Adrenal gland (tissue), 12 donors: ENCODE results near the gene SCGB1A1. TPM values are rescaled to one million over a fixed set of nuclear protein-coding genes. Genes with fewer than 3 reads are reported as not detected.
A peak's percentile ranks its signal among the peaks of the same experiment; 100 is the strongest.

Experiments used
- DNase-seq, 7 donors: peaks; one replicate each; pipeline ENCODE4 v3.0.0-alpha.2; 2019 to 2020
- H3K27ac ChIP-seq, 5 donors: fragments of 200-600 bp; sonication (generic) in 4 of 5; 1 replicate in 3 of 5; 2 replicates in 2 of 5; pipeline versions ENCODE4 v1.5.1 to v1.8.0; 2016 to 2020; ENCODE audit warnings: mild to moderate bottlenecking in 1 of 5
- H3K27me3 ChIP-seq: fragments of 200-600 bp; 2 replicates; pipeline ENCODE4 v1.8.0; 2021
- H3K36me3 ChIP-seq, 2 donors: fragments of 200-600 bp; replicated peaks in 1 of 2; 1 replicate in 1 of 2; 2 replicates in 1 of 2; pipeline versions ENCODE4 v1.5.1 to v1.8.0; 2018 to 2022
- H3K4me1 ChIP-seq, 2 donors: fragments of 200-600 bp; replicated peaks in 1 of 2; 1 replicate in 1 of 2; 2 replicates in 1 of 2; pipeline versions ENCODE4 v1.5.1 to v1.8.0; 2018 to 2021
- H3K4me3 ChIP-seq, 4 donors: fragments of 200-600 bp; sonication (generic) in 3 of 4; one replicate each; pipeline ENCODE4 v1.5.1; 2016 to 2018
- H3K9me3 ChIP-seq, 3 donors: fragments of 200-600 bp; sonication (generic) in 1 of 3; replicated peaks in 1 of 3; 1 replicate in 2 of 3; 2 replicates in 1 of 3; pipeline versions ENCODE4 v1.5.1 to v1.8.0; 2016 to 2021
- CTCF ChIP-seq, 6 experiments: fragments of 450-650 bp in 4 of 6; fragments of 200-600 bp in 2 of 6; sonication (generic) in 1 of 6; IDR thresholded peaks; 1 replicate in 5 of 6; 2 replicates in 1 of 6; pipeline versions ENCODE4 v1.5.1 to v1.8.0; 2016 to 2021; ENCODE audit warnings: antibody characterized with exemption in 6 of 6, mild to moderate bottlenecking in 2 of 6, moderate library complexity in 1 of 6
- POLR2A ChIP-seq, 2 donors: fragments of 450-650 bp; IDR thresholded peaks; one replicate each; pipeline ENCODE4 v1.6.1; 2017; ENCODE audit warnings: antibody characterized with exemption in 2 of 2, mild to moderate bottlenecking in 2 of 2, moderate library complexity in 1 of 2
- WGBS, 4 donors: extraction: QIAGEN DNeasy Blood & Tissue Kit in 2 of 4; methylation state at CpG; one replicate each; pipeline versions ENCODE4 v1.1.5 to v1.1.7; 2013 to 2017; 5-methylcytosine and 5-hydroxymethylcytosine counted together
- intact Hi-C, 2 donors: fragments of 100-400 bp; cut with DNase I; formaldehyde crosslinking; loops; one replicate each; pipeline versions ENCODE4 v1.14.1 to v1.15.0; 2022 to 2023
- polyA plus RNA-seq, 3 donors: library from polyadenylated mRNA; stranded (reverse); fragments of 200-250 nt in 2 of 3; fragments of 350-450 nt in 1 of 3; fragmentation: Illumina TruSeq in 1 of 3; extraction: RNeasy Lipid Tissue Mini Kit (QIAGEN cat#74804) in 1 of 3; gene quantifications; one replicate each; pipeline ENCODE4 v1.2.3, GENCODE V29; 2013 to 2014
- total RNA-seq, 9 donors: library from RNA; depleted of rRNA in 4 of 9; stranded (reverse); fragments of >200 nt in 4 of 9; fragments of 120-200 nt in 1 of 9; fragmentation: NEBNext Ultra II Directional in 1 of 9; extraction: Animal tissue kit (Norgen Biotek cat#: 25700) in 1 of 9; gene quantifications; one replicate each; pipeline versions ENCODE4 v1.1.0 to v1.2.4, GENCODE V29; 2013 to 2023
- donor health status: healthy with polysubstance abuse.
- donor health status: Bipolar disorder and iron deficiency.
- donor health status: DM: yes; HTN: yes; CAD: no.
- donor health status: DM: no; HTN: no; CAD: no.
- donor health status: DM: no; HTN: no; CAD: no.
- donor health status: DM: yes; HTN: yes; CAD: no.

Gene SCGB1A1
- total and polyA plus RNA-seq, 12 donors: 1.5 to 3.1 (median 1.7) TPM; not detected in 9

- H3K36me3 ChIP-seq: no peaks in the 10 kb centered on the region
- 47 to 60% (median 51%) methylated on average over 22 to 23 of the region's 23 CpGs for WGBS, 4 donors
- peaks cover 0 to 17% of the 10 kb centered on the region in 2 donors for H3K4me1 ChIP-seq
- intact Hi-C loops: no loop called here
- H3K4me3 ChIP-seq: no peak overlapping the region
- no peak for TF ChIP-seq CTCF (IDR thresholded peaks at IDR 0.05)
- TF ChIP-seq POLR2A (IDR thresholded peaks at IDR 0.05): no peak
- peak in 3 of 7 donors; percentile 20 to 58 (median 26) for DNase-seq
- H3K27ac ChIP-seq: peak overlapping the region in 4 of 5 donors; percentile 19 to 83 (median 62)
- H3K9me3 ChIP-seq: no peaks in the 10 kb centered on the region
- H3K27me3 ChIP-seq: no peaks in the 10 kb centered on the region
Observed at GRCh38 chr11:62439785-62440602, 21.2 kb downstream of the SCGB1A1 start.

GRCh38 chr11:62443390-62444235 lies 24.8 kb downstream of the SCGB1A1 start:
- TF ChIP-seq CTCF (IDR thresholded peaks at IDR 0.05) (no peak), POLR2A (IDR thresholded peaks at IDR 0.05) (no peak)
- Histone ChIP-seq H3K9me3 (no peaks in the 10 kb centered on the region), H3K27me3 (no peaks in the 10 kb centered on the region), H3K36me3 (no peaks in the 10 kb centered on the region), H3K4me1 (peaks cover 0 to 22% of the 10 kb centered on the region in 2 donors), H3K4me3 (peak overlapping the region in 1 of 4 donors; percentile 49), H3K27ac (peak overlapping the region; percentile 18 to 94 (median 68))
- peak in 2 of 7 donors; percentile 21 to 30 for DNase-seq
- WGBS, 4 donors: 65 to 79% (median 70%) methylated on average over 11 to 17 of the region's 17 CpGs
- intact Hi-C loops: no loop called here

GRCh38 chr11:62444236-62444833 lies 25.5 kb downstream of the SCGB1A1 start:
- H3K4me3 ChIP-seq: peak overlapping the region in 1 of 4 donors; percentile 49
- H3K27ac ChIP-seq: peak overlapping the region; percentile 18 to 94 (median 68)
- 22 to 59% (median 34%) methylated on average over 20 to 23 of the region's 23 CpGs for WGBS, 4 donors
- H3K27me3 ChIP-seq: no peaks in the 10 kb centered on the region
- peaks cover 0 to 22% of the 10 kb centered on the region in 2 donors for H3K4me1 ChIP-seq
- TF ChIP-seq POLR2A (IDR thresholded peaks at IDR 0.05) (no peak), CTCF (IDR thresholded peaks at IDR 0.05) (no peak)
- peak; percentile 31 to 77 (median 45) for DNase-seq
- H3K36me3 ChIP-seq: no peaks in the 10 kb centered on the region
- H3K9me3 ChIP-seq: no peaks in the 10 kb centered on the region
- intact Hi-C loops: no loop called here

- TF ChIP-seq POLR2A (IDR thresholded peaks at IDR 0.05): no peak
- TF ChIP-seq CTCF (IDR thresholded peaks at IDR 0.05): no peak
- WGBS, 4 donors: 44 to 64% (median 47%) methylated on average over 9 of the region's 9 CpGs
- intact Hi-C loops: no loop called here
Observed at GRCh38 chr11:62444835-62445234, 26.0 kb downstream of the SCGB1A1 start.

More at GRCh38 chr11:62444835-62445234, 26.0 kb downstream of the SCGB1A1 start:
- Histone ChIP-seq H3K27me3 (no peaks in the 10 kb centered on the region), H3K4me3 (peak overlapping the region in 1 of 4 donors; percentile 49), H3K9me3 (no peaks in the 10 kb centered on the region), H3K4me1 (peaks cover 0 to 19% of the 10 kb centered on the region in 2 donors), H3K27ac (peak overlapping the region in 3 of 5 donors; percentile 68 to 94 (median 78)), H3K36me3 (no peaks in the 10 kb centered on the region)
- DNase-seq: no peak
